Measurements from ENCODE around the gene NME3.
"Not testable (repeated sequence)": the region's sequence is repeated elsewhere in the genome, so short reads cannot be mapped to it uniquely, and the experiment has no call there.

NME3 gene

GRCh38 chr16:1744338-1744840, 27.0 kb downstream of the NME3 start:
- Mint-ChIP-seq H3K27ac (no peak overlapping the region), H3K9me3 (no peaks in the 10 kb centered on the region), H3K27me3 (no peaks in the 10 kb centered on the region), H3K4me3 (no peak overlapping the region), H3K4me1 (no peaks in the 10 kb centered on the region), H3K36me3 (ENCODE audit: low read depth) (peaks cover 2% of the 10 kb centered on the region)
- ATAC-seq = no peak
- no peak for DNase-seq

DNA sequence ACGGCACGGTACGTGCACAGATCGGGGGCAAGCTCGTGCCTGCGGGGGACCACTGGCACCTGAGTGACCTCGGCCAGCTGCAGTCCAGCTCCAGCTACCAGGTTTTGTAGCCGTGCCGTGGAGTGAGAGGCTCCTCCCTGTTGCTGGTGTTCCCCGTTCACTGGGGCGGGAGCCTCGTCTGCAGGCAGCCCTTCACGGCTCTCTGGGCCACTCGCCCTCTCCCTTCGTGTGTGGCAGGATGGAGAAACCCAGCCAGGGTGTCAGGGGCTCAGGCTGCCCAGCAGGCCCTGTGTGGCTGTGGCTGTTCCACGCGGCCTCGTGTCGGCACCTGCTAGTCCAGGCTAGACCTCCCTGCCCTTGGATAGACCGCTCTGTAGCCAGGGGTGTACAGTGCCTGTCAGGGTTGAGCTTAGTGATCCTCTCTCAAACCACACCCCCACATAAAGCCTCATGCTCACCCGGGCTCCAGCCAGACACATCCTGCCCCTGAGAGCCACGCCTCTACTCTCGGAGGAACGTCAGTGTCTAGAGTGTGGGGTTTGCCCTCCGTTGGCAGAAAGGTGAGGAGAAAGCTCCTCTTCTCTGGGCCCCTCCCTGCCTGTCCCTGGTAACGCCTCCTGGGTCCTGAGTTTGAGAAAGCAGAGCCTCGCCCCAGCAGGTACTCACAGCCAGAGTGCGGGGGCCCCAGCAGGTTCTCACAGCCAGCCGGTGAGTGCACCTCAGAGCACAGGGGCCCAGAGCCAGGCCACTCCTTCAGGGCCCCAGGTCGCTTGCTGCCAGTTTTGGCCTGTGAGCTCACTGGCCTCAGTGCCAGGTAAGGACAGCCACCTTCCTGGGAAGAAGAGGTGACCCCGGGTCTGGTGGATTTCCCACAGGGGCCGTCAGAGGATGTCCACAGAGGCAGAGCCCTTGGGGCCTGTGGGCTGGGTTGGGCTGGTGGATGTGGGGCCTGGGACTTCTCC, 27.7 kb downstream of the NME3 start:
- Mint-ChIP-seq H3K9me3 (no peaks in the 10 kb centered on the region), H3K36me3 (ENCODE audit: low read depth) (peaks cover 2% of the 10 kb centered on the region), H3K27me3 (no peaks in the 10 kb centered on the region), H3K4me3 (no peak overlapping the region), H3K4me1 (no peaks in the 10 kb centered on the region), H3K27ac (no peak overlapping the region)
- DNase-seq (no peak), ATAC-seq (no peak)

DNA sequence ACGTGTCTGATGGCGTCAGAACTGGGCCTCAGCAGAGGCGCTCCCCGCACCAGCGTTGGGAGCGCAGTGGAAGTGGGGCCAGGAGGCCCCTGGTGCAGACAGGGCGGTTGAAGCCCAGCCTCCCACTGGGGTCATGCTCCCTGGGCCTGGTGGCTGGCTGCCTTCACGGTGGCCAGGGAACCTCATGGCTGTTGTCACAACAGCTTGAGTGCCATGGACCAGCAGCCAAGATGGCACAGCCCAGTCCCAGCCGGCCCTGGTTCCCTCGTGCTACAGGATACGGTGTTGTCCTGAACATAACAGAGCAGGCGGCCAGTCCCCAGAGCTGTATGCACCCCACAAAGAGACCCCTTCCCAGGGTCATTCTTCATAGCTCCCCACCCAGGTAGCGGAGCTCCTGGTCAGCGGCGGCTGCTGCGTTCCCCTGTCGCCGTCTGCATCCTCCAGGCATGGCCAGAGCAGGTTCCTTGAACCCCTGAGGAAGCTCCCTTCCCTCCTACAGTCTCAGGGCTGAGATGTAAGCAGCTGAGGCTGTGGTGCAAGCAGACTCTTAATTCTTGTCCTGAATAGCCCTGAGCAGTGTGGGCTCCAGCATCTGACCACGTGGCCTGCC, 29.7 kb downstream of the NME3 start:
- H3K27me3 Mint-ChIP-seq = no peaks in the 10 kb centered on the region

DNA sequence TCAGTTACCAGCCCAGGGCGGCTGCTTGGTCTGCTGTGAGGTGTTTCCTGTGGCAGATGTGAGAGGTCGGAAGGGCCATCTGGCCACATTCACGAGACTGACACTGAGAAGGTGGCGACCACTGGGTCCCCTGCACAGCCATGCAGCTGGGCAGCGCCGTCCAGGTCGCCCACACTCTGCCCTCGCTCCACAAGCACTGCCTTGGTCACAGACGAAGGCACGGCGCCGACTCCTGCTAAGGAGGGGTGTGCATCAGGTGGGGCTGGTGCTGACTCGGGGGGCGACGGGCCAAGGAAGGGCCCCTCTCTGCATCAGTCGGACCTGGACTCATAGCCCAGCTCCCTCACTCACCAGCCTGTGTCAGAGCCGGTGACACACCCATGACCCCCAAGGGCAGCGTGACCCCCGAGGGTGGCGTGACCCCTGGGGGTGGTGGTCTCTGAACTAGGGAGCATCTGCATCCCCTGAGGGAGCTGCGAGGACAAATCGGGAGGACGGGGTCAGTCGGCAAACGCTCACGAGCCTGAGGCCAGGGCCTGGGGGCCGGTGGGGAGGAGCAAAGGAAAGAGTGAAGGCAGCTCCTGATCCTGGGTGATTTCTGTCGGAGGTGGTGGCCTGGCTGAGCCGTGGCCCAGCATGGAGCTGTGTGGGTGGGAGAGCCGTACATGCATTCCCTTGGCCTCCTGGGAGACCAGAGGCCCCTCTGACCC, 30.4 kb downstream of the NME3 start:
- Mint-ChIP-seq H3K9me3 (no peaks in the 10 kb centered on the region), H3K27me3 (no peaks in the 10 kb centered on the region), H3K36me3 (ENCODE audit: low read depth) (peaks cover 2% of the 10 kb centered on the region), H3K4me3 (no peak overlapping the region), H3K27ac (no peak overlapping the region), H3K4me1 (no peaks in the 10 kb centered on the region)
- no peak for ATAC-seq
- no peak for DNase-seq

More for the DNA sequence above, 29.7 kb downstream of the NME3 start:
- Mint-ChIP-seq H3K4me3 (no peak overlapping the region), H3K36me3 (ENCODE audit: low read depth) (peaks cover 2% of the 10 kb centered on the region), H3K9me3 (no peaks in the 10 kb centered on the region), H3K27ac (no peak overlapping the region), H3K4me1 (no peaks in the 10 kb centered on the region)
- DNase-seq (no peak), ATAC-seq (peak; percentile 28)

GRCh38 chr16:1740234-1740633, 31.1 kb downstream of the NME3 start:
- H3K36me3 Mint-ChIP-seq (ENCODE audit: low read depth) = peaks cover 2% of the 10 kb centered on the region
- H3K4me3 Mint-ChIP-seq = no peak overlapping the region
- H3K9me3 Mint-ChIP-seq = no peaks in the 10 kb centered on the region
- no peaks in the 10 kb centered on the region for H3K27me3 Mint-ChIP-seq
- H3K27ac Mint-ChIP-seq = no peak overlapping the region
- DNase-seq (no peak), ATAC-seq (no peak)
- H3K4me1 Mint-ChIP-seq = no peaks in the 10 kb centered on the region

DNA sequence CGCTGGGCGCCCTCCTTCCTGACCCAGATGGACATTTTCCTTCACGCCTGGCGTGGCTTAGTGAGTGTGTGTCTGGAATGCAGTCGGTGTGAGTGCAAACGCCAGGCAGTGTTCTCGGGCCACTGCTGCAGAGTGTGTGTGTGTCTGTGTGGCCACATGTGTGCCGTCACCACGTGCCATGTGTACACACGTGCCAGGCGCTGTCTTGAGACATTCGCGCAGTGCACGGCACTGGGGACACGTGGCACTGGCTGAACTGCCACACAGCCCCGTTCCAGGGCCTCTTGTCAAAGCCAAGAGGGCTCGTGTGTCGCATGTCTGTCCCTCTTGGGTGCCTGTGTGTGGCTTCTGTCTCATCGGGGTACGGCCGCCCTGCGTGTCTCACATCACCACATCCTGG, 36.5 kb downstream of the NME3 start:
- Mint-ChIP-seq H3K4me3 (no peak overlapping the region), H3K9me3 (no peaks in the 10 kb centered on the region), H3K27ac (no peak overlapping the region), H3K4me1 (no peaks in the 10 kb centered on the region), H3K27me3 (no peaks in the 10 kb centered on the region), H3K36me3 (ENCODE audit: low read depth) (peaks cover 2% of the 10 kb centered on the region)
- DNase-seq = no peak
- no peak for ATAC-seq

GRCh38 chr16:1734123-1734522, 37.2 kb downstream of the NME3 start:
- Mint-ChIP-seq H3K4me3 (no peak overlapping the region), H3K4me1 (no peaks in the 10 kb centered on the region), H3K9me3 (no peaks in the 10 kb centered on the region), H3K27ac (no peak overlapping the region), H3K36me3 (ENCODE audit: low read depth) (peaks cover 2% of the 10 kb centered on the region), H3K27me3 (no peaks in the 10 kb centered on the region)
- no peak for ATAC-seq
- no peak for DNase-seq

DNA sequence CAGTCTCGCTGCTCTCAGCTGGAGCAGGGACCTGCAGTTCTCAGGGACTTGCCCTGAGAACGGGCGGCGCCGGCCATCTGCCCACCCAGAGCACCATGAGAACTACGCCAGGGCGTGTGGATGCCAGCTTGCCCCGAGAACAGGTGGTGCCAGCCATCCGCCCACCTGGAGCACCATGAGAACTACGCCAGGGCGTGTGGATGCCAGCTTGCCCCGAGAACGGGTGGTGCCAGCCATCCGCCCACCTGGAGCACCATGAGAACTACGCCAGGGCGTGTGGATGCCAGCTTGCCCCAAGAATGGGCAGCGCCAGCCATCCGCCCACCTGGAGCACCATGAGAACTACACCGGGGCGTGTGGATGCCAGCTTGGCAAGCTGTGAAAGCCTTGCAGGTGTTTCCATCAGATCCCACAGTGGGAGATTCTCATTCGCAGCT, 38.8 kb downstream of the NME3 start:
- H3K4me3 Mint-ChIP-seq; DNase-seq; H3K9me3 Mint-ChIP-seq; H3K36me3 Mint-ChIP-seq (ENCODE audit: low read depth); H3K27ac Mint-ChIP-seq; H3K27me3 Mint-ChIP-seq; ATAC-seq; H3K4me1 Mint-ChIP-seq: not testable (repeated sequence)

DNA sequence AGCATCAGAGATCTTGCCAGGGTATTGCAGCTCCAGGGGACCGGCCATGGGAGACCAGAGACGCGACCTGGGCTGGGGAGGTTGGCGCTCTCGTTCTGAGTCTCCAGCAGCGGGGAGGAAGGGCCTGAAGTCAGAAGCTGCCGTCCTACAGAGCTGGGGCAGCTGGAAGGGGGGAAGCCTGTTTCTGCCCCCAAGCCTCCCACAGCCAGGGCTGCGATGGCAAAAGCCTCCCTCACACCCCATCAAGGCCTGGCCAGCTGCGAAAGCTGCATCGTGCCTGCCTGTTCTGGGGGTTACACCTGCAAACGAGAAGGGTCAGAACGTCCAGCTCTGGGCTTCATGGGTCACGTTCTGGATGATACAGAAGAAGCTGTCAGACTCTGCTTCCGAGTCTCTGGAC, 39.3 kb downstream of the NME3 start:
- Mint-ChIP-seq H3K27ac (no peak overlapping the region), H3K4me1 (no peaks in the 10 kb centered on the region), H3K4me3 (no peak overlapping the region), H3K36me3 (ENCODE audit: low read depth) (peaks cover 3% of the 10 kb centered on the region), H3K27me3 (no peaks in the 10 kb centered on the region), H3K9me3 (no peaks in the 10 kb centered on the region)
- ATAC-seq (no peak), DNase-seq (no peak)

DNA sequence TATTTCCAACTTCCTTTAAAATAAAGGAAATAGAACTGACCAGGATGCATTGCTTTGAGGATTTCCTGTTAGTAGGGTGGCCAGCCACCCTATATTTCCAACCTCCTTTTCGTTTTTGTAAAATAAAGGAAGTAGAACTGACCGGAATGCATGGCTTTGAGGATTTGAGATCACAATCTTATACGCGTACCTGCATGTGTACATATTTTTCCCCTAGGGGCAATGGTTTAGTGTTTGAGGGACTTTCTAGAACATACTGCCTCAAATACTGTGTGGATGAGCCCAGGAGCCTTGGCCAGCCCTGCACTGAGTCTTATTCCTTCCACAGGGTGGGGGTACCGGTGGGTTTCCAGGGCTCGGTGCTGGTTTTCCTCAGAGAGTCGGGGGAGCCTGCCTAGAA, 39.7 kb downstream of the NME3 start:
- no peak for ATAC-seq
- no peak overlapping the region for H3K27ac Mint-ChIP-seq
- DNase-seq = no peak
- peaks cover 6% of the 10 kb centered on the region for H3K36me3 Mint-ChIP-seq (ENCODE audit: low read depth)
- H3K4me1 Mint-ChIP-seq = no peaks in the 10 kb centered on the region
- H3K4me3 Mint-ChIP-seq = no peak overlapping the region
- H3K9me3 Mint-ChIP-seq = no peaks in the 10 kb centered on the region
- no peaks in the 10 kb centered on the region for H3K27me3 Mint-ChIP-seq

GRCh38 chr16:1731073-1731472, 40.3 kb downstream of the NME3 start:
- no peaks in the 10 kb centered on the region for H3K9me3 Mint-ChIP-seq
- no peak overlapping the region for H3K27ac Mint-ChIP-seq
- DNase-seq (no peak), ATAC-seq (no peak)
- H3K27me3 Mint-ChIP-seq = no peaks in the 10 kb centered on the region
- H3K4me1 Mint-ChIP-seq = no peaks in the 10 kb centered on the region
- H3K4me3 Mint-ChIP-seq = no peak overlapping the region
- peaks cover 7% of the 10 kb centered on the region for H3K36me3 Mint-ChIP-seq (ENCODE audit: low read depth)

DNA sequence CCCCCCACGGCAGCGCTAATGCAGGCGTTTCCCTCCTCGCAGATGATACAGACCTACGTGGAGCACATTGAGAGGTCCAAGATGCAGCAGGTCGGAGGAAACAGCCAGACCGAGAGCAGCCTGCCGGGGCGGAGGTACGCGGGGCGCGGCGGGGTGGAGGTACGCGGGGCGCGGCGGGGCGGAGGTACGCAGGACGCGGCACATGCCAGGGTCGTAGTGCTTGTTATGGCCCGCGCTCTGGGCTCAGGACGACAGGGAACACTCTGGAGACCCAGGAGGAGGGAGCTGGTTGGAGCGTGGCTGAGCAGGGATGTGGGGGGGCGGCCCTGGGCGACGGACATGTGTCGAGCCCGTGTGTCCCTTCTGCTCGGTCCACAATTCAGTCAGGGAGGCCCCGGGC, 41.9 kb downstream of the NME3 start:
- Mint-ChIP-seq H3K4me3 (no peak overlapping the region), H3K4me1 (no peaks in the 10 kb centered on the region), H3K27ac (no peak overlapping the region), H3K36me3 (ENCODE audit: low read depth) (peaks cover 7% of the 10 kb centered on the region), H3K9me3 (no peaks in the 10 kb centered on the region), H3K27me3 (no peaks in the 10 kb centered on the region)
- DNase-seq = no peak
- ATAC-seq = no peak

GRCh38 chr16:1729026-1729425, 42.3 kb downstream of the NME3 start:
- Mint-ChIP-seq H3K27me3 (no peaks in the 10 kb centered on the region), H3K4me1 (no peaks in the 10 kb centered on the region), H3K9me3 (no peaks in the 10 kb centered on the region), H3K27ac (no peak overlapping the region), H3K4me3 (no peak overlapping the region), H3K36me3 (ENCODE audit: low read depth) (peaks cover 7% of the 10 kb centered on the region)
- DNase-seq (no peak), ATAC-seq (no peak)

GRCh38 chr16:1727651-1728624, 43.4 kb downstream of the NME3 start:
- Mint-ChIP-seq H3K27ac (no peak overlapping the region), H3K4me1 (peaks cover 9% of the 10 kb centered on the region), H3K36me3 (ENCODE audit: low read depth) (peaks cover 7% of the 10 kb centered on the region), H3K9me3 (no peaks in the 10 kb centered on the region), H3K4me3 (no peak overlapping the region), H3K27me3 (no peaks in the 10 kb centered on the region)
- ATAC-seq (no peak), DNase-seq (no peak)
